GM12878 (cell line): ENCODE data around the gene LRCH4. TPM values are rescaled to one million over a fixed set of nuclear protein-coding genes. Genes with fewer than 3 reads are reported as not detected.
A peak's percentile ranks its signal among the peaks of the same experiment; 100 is the strongest.

Experiments
- BHLHE40 ChIP-seq, 2 experiments: fragments of 450-650 bp in 1 of 2; IDR thresholded peaks; 2 replicates each; pipeline ENCODE4 v1.6.1; 2011 to 2017; ENCODE audit warnings: low read depth in 2 of 2, borderline replicate concordance in 1 of 2, improper control_type of control experiment in 1 of 2, low read length in 1 of 2, mild to moderate bottlenecking in 1 of 2
- CEBPZ ChIP-seq: fragments of 150-350 bp; IDR thresholded peaks from 2 replicates; pipeline ENCODE4 v1.6.1; 2016; ENCODE audit warnings: low read depth, low read length
- CREB1 ChIP-seq: IDR thresholded peaks from 2 replicates; pipeline ENCODE4 v1.6.1; 2012; ENCODE audit warnings: low read depth, mild to moderate bottlenecking, inconsistent platforms
- CREM ChIP-seq: IDR thresholded peaks from 2 replicates; pipeline ENCODE4 v1.6.1; 2014; ENCODE audit warnings: antibody characterized with exemption, low read depth
- EZH2 ChIP-seq: IDR thresholded peaks from 2 replicates; pipeline ENCODE4 v1.6.1; 2012; ENCODE audit warnings: low read depth, mild to moderate bottlenecking, control low read depth, inconsistent platforms, low read length, borderline replicate concordance; ENCODE audit not compliant: control insufficient read depth
- FOXK2 ChIP-seq: fragments of 450-650 bp; IDR thresholded peaks from 2 replicates; pipeline ENCODE4 v1.6.1; 2017; ENCODE audit warnings: mild to moderate bottlenecking, moderate library complexity
- GATAD2B ChIP-seq: fragments of 450-650 bp; conservative IDR thresholded peaks from 2 replicates; pipeline ENCODE4 v1.6.1; 2017; ENCODE audit warnings: low read depth, mild to moderate bottlenecking, moderate library complexity
- MEF2A ChIP-seq: IDR thresholded peaks from 2 replicates; pipeline ENCODE4 v1.6.1; 2011; ENCODE audit warnings: low read depth, mild to moderate bottlenecking, low read length, moderate library complexity; ENCODE audit not compliant: insufficient read depth
- MTA3 ChIP-seq: IDR thresholded peaks from 2 replicates; pipeline ENCODE4 v1.6.1; 2012; ENCODE audit warnings: low read length, inconsistent platforms, borderline replicate concordance
- NBN ChIP-seq: fragments of 450-650 bp; IDR thresholded peaks from 2 replicates; pipeline ENCODE4 v1.6.1; 2016
- NFIC ChIP-seq: IDR thresholded peaks from 2 replicates; pipeline ENCODE4 v1.6.1; 2012; ENCODE audit warnings: low read depth, mild to moderate bottlenecking, inconsistent platforms, low read length, moderate library complexity
- PBX3 ChIP-seq: IDR thresholded peaks from 2 replicates; pipeline ENCODE4 v1.6.1; 2011; ENCODE audit warnings: mild to moderate bottlenecking, low read depth, low read length, moderate library complexity; ENCODE audit not compliant: insufficient replicate concordance
- PKNOX1 ChIP-seq: fragments of 450-650 bp; IDR thresholded peaks from 2 replicates; pipeline ENCODE4 v1.6.1; 2016; ENCODE audit warnings: mild to moderate bottlenecking
- POLR2AphosphoS5 ChIP-seq: IDR thresholded peaks from 2 replicates; pipeline ENCODE4 v1.6.1; 2011; ENCODE audit warnings: mild to moderate bottlenecking, low read length, inconsistent platforms
- SMARCA5 ChIP-seq: fragments of 450-650 bp; IDR thresholded peaks from 2 replicates; pipeline ENCODE4 v1.6.1; 2017; ENCODE audit warnings: mild to moderate bottlenecking
- TCF12 ChIP-seq: IDR thresholded peaks from 2 replicates; pipeline ENCODE4 v1.6.1; 2011; ENCODE audit warnings: low read depth, mild to moderate bottlenecking, low read length
- TCF7 ChIP-seq: IDR thresholded peaks from 2 replicates; pipeline ENCODE4 v1.6.1; 2014; ENCODE audit warnings: antibody characterized with exemption, borderline replicate concordance
- WRNIP1 ChIP-seq: IDR thresholded peaks from 2 replicates; pipeline ENCODE4 v1.6.1; 2011; ENCODE audit warnings: low read depth, low read length, improper control_type of control experiment, borderline replicate concordance
- ZNF274 ChIP-seq: IDR thresholded peaks from one replicate; pipeline ENCODE4 v1.8.0; 2011; ENCODE audit not compliant: insufficient read length, insufficient read depth
- polyA plus RNA-seq, 11 experiments: library from polyadenylated mRNA; depleted of rRNA in 4 of 11; unstranded in 6 of 11; stranded (reverse) in 5 of 11; fragments of >200 nt; fragmentation: Nextera tagmentation in 4 of 11; fragmentation: Illumina TruSeq in 1 of 11; extraction: Ambion mirVana in 4 of 11; extraction: Trizol in 1 of 11; gene quantifications; 1 replicate in 1 of 11; 2 replicates in 10 of 11; pipeline versions ENCODE4 v1.2.1 to v1.2.3, GENCODE V29; 2011 to 2016; ENCODE audit warnings: inconsistent platforms in 2 of 11, missing spikeins in 2 of 11, low read depth in 1 of 11
- total RNA-seq, 4 experiments: library from RNA; depleted of rRNA in 3 of 4; stranded (reverse); fragments of >200 nt in 3 of 4; fragmentation: Illumina TruSeq in 1 of 4; extraction: Trizol in 1 of 4; gene quantifications; 2 replicates each; pipeline versions ENCODE4 v1.2.1 to v1.2.3, GENCODE V29; 2013 to 2021
- TF ChIP-seq, protein P1 (sequence below): fragments of 450-650 bp; IDR thresholded peaks from 2 replicates; pipeline ENCODE4 v1.6.1; 2016; ENCODE audit warnings: mild to moderate bottlenecking
- TF ChIP-seq, protein P2 (sequence below): fragments of 450-650 bp; IDR thresholded peaks from 2 replicates; pipeline ENCODE4 v1.6.1; 2017; ENCODE audit warnings: mild to moderate bottlenecking, low read depth, inconsistent platforms; ENCODE audit not compliant: poor library complexity, severe bottlenecking

Gene LRCH4
- total and polyA plus RNA-seq, 10 of the 15 experiments (the other 5 are each of a cell fraction or from before 2014, with no cell fraction given), result 0.58 to 96.7 (median 28.4) TPM

DNA sequence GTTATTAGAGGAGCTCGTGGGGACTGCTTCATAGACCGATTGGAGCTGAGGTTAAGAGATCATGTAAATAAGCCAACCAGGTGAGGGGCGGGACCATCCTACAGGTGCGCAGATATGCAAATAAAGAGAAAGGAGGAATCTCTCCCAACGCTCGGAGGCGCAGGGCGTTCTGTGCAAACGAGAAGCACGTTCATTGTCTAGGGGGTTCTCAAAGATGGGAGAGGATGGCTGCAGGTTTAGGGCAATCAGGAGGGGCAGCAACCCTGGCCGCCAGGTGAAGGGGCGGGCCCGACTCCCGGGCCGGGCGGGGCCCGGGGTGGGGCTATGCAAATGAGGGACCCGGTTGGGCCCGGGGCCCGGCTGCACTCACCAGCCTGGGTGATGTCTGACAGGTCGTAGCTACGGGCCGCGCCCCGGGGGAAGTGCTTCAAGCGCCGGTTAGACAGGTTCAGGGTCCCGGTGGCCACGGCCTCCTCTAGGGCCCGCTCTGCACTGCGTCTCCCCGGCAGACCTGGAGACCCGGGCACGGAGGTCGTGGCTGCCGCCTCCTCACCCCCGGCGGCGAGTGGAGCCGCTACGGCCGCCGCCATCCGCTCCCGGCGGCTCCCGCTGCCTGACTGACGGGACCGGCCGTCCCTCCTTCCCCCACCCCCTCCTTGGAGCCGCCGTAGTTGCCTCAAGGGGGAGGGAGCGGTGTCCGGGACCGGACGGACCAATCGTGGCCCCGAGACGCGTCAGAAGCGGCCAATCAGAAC lies at the start of gene LRCH4 (continued):
- TF ChIP-seq PBX3, result peak; percentile 88
- peak; percentile 98 for TF ChIP-seq POLR2AphosphoS5
- no peak for TF ChIP-seq FOXK2
- 0 out of 2 replicates have a peak, but pooled peaks have one; percentile 36 for TF ChIP-seq MEF2A
- no peak for TF ChIP-seq ZNF274
- TF ChIP-seq TCF7, result no peak
- TF ChIP-seq PKNOX1, result no peak
- no peak for TF ChIP-seq CREB1
- no peak for TF ChIP-seq NFIC
- peak; percentile 81; the same call in 1 of the 2 replicates for TF ChIP-seq NBN
- TF ChIP-seq CREM, result no peak
- TF ChIP-seq MTA3, result no peak
- TF ChIP-seq GATAD2B, result peak; percentile 91
- peak; percentile 98 for TF ChIP-seq SMARCA5
- no peak; a peak in 1 of 4 replicates for TF ChIP-seq BHLHE40 (IDR thresholded peaks at IDR 0.05; ENCODE audit: borderline replicate concordance in 1 of 2, low read depth in 2 of 2, low read length in 1 of 2)
- TF ChIP-seq TCF12, result peak; percentile 75
- TF ChIP-seq, protein P1, sequence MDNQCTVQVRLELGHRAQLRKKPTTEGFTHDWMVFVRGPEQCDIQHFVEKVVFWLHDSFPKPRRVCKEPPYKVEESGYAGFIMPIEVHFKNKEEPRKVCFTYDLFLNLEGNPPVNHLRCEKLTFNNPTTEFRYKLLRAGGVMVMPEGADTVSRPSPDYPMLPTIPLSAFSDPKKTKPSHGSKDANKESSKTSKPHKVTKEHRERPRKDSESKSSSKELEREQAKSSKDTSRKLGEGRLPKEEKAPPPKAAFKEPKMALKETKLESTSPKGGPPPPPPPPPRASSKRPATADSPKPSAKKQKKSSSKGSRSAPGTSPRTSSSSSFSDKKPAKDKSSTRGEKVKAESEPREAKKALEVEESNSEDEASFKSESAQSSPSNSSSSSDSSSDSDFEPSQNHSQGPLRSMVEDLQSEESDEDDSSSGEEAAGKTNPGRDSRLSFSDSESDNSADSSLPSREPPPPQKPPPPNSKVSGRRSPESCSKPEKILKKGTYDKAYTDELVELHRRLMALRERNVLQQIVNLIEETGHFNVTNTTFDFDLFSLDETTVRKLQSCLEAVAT, result no peak
- TF ChIP-seq WRNIP1, result no peak
- no peak for TF ChIP-seq CEBPZ
- TF ChIP-seq, protein P2, sequence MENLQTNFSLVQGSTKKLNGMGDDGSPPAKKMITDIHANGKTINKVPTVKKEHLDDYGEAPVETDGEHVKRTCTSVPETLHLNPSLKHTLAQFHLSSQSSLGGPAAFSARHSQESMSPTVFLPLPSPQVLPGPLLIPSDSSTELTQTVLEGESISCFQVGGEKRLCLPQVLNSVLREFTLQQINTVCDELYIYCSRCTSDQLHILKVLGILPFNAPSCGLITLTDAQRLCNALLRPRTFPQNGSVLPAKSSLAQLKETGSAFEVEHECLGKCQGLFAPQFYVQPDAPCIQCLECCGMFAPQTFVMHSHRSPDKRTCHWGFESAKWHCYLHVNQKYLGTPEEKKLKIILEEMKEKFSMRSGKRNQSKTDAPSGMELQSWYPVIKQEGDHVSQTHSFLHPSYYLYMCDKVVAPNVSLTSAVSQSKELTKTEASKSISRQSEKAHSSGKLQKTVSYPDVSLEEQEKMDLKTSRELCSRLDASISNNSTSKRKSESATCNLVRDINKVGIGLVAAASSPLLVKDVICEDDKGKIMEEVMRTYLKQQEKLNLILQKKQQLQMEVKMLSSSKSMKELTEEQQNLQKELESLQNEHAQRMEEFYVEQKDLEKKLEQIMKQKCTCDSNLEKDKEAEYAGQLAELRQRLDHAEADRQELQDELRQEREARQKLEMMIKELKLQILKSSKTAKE, result no peak
- TF ChIP-seq EZH2, result no peak
